ENCODE measurements around the gene SLC7A6.

The SLC7A6 gene

DNA sequence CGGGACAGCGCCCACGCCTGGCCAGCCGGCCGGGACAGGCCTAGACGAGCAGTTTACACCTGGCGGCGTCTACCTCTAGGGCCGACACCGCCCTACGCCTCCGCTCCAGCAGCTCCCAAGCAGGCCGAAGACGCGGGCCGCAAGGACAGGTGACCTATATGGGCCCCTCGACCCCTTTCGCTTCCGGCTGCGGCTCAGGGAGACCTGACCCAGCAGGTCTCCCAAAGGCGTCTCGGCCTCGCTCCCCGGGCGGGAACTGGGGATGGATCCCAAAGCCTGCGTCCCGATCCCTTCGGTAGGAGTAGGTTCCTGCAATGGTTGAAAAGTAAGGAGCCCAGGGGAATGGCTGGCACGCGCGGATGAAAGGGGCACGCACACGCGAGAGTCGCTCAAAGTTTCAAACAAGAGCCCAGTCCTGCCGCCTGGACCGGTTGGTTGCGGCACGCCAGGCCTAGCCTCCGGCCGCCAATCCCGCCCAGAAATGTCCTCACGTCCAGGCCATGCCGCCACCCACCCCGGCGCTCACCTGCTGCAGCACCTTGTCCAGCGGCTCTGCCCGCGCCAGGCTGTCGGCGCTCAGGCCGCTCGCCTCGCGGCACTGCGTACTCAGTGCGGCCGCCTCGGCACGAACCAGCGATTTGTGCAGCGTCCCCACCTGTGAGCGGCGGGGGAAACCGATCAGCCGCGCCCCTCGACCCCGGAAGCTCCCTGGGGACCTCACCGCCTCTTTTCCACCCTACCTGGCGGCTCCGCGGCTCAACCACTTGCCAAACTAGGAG lies 29.0 kb upstream of the SLC7A6 start:
- DNase-seq (ENCODE audit: low read depth in 2 of 2) = no peak

DNA sequence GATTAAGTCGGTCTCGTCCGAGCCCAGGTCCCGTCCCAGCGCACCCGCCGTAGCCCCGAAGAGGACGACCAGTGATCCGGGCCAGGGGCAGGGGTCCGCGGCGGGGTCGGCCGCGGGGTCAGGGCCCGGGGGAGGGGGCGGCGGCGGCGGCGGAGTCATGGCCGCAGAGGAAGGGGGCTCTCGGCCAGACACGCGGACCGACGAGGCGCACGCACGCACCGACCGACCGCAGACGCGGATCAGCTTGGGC lies 28.5 kb upstream of the SLC7A6 start, which contains the start of gene ESRP2:
TSS of gene ESRP2 (minus strand) at position 241 of the 250 bp plus-strand sequence. CDS start at position 159, 82 bp downstream.
- no peak for DNase-seq (ENCODE audit: low read depth in 2 of 2)

DNA sequence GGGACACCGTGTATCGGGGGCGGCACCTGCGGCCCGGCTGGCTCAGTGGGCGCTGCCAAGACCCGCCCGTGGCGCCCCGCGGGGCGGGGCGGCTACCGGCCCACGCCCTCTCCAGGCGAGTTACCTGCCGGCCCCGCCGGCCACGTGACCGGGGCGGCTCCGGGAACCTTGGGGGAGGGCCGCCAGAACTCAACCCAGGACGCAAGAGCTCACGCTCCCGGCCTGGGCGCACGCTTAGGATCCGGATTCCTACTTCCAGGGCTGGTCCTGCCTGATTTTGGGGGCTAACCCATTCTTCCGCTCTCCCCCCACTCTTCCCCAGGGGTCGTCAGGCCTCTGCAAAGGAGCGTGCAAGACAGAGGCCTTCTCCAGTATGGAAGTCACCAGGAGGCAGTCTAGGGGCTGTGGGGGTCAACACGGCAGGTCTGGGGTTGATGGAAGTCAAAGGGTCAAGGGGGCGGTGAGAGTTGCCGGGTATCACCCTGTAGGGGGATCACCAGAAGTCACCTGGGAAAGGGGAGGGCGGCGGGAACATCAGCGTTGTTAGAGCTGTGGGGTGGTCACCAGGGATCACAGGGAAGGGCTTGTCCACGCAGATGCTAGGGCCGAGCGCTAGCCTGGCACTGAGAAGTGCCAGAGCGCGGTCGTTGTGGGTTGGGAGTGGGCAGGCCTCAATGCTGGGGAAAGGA lies 28.0 kb upstream of the SLC7A6 start:
- peak in 1 of 2 donors; percentile 30 for DNase-seq (ENCODE audit: low read depth in 2 of 2)

GRCh38 chr16:68236826-68237242 lies 27.5 kb upstream of the SLC7A6 start:
- DNase-seq (ENCODE audit: low read depth in 2 of 2) = no peak

DNA sequence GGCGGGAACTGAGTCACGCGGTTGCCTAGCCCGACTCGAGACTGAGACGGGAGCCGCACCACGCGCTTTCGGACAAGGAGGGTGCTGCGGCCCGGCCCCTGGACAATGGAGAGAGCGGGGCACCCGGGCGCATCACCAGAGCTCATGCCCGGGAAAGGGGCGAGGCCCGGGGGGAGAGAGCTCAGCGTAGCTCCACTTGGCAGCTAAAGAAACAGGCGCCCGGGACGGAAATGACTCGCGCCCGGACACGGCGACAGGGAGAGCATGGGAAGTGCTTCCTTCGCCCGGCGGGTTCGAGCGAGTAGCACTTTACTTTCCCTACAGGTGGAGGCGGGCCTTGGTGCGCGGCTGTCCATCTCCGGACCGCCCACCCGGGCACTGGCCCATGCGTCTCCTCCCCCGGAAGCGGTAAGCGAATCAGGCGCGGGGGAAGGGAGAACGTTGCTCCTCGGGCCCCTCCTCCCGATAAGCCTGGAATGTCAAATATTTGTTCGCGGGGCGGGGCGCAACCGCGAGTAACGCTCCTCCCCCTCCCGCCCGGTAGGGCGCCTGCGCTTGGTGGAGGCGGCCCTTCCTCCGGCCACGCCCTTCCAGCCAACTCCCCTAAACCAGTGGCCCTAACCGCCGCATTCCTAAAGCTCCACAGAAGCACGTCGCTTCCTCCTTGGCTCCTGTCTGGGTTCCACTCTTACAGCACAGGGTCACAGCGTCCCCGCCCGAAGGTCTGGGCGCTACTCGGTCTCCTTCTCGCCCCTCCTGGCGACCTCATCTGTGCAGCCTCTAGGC lies 26.9 kb upstream of the SLC7A6 start:
- peak; percentile 83 to 87 for DNase-seq (ENCODE audit: low read depth in 2 of 2)

- peak in 1 of 2 donors; percentile 31 for DNase-seq (ENCODE audit: low read depth in 2 of 2)
Observed at GRCh38 chr16:68238029-68238345, 26.3 kb upstream of the SLC7A6 start.

DNA sequence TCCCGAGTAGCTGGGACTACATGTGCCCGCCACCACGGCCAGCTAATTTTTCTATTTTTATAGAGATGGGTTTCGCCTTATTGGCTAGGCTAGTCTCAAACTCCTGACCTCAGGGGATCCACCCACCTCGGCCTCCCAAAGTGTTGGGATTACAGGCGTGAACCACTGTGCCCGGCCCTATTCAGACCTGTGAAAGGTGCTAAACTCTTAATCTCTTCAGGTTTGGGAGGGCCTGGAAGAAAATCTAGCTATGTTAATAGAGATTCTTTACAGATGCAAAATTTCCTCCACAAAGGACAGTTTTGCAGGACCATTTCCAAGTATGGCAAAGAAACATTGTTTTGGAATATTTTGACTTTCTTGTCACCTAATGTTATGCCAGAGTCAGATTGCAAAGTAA lies 22.2 kb upstream of the SLC7A6 start:
- no peak for DNase-seq (ENCODE audit: low read depth in 2 of 2)

DNA sequence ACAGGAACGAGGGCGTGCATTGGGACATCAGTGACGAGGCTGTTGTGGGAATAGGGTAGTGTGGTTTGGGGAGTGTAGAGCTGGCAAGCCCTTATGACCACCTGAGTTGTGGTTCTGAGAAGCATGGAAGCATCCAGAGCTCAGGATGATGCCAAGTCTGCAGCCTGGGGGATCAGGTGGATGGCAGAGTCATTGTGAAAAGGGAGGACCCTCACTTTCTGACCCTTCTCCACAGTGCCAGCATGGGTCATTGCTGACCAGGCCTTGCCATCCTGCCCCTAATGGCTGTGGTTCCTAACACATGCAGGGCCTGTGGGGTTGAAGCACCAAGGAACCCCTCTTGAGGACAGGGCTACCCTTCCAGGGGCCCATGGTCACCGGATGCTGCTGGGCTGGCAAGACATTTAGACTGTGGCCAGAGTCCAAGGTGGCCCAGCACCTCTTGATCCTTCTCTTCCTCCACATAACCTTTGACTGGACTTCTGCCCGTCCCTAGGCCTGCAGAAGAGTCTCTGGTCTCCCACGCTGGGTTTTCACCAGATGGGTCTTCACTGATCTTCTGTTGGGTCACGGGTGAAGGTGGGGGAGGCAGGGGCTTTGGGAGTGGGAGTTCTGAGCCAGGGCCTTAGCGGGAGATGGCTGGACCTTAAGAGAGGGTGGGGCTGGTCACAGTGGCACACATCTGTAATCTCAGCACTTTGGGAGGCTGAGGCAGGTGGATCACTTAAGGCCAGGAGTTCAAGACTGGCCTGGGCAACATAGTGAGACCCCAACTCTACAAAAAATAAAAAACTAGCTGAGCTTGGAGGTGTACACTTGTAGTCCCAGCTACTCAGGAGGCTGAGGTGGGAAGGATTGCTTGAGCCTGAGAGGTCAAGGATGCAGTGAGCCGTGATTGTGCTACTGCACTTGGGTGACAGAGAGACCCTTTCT lies 21.1 kb upstream of the SLC7A6 start:
- no peak for DNase-seq (ENCODE audit: low read depth in 2 of 2)

GRCh38 chr16:68244481-68244902 lies 19.8 kb upstream of the SLC7A6 start:
- DNase-seq (ENCODE audit: low read depth in 2 of 2) = no peak

- peak; percentile 94 to 95 for DNase-seq (ENCODE audit: low read depth in 2 of 2)
Observed at GRCh38 chr16:68244903-68245853, 19.1 kb upstream of the SLC7A6 start, which contains the start of gene PLA2G15. TSS of gene PLA2G15 (plus strand) at chr16:68245373. CDS start at chr16:68245427, 54 bp downstream.

DNA sequence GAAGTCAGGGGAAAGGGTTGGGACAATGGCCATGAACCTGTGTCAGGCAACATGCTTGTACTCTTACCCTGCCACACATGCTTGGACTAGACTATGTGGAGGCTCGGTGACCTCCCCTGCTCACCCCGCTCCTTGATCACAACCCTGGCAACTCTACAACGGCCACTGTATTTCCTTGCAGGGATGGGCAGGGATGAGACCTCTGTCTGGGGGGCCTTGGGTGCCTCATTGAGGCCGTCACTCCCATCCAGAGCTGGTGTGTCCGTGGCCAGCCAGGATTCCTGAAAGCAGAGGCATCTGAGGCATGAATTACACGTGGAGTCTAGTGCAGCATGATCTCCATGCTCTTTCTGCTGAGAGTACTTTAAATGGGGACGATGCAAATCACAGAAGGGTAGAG lies 18.2 kb upstream of the SLC7A6 start:
- DNase-seq (ENCODE audit: low read depth in 2 of 2) = no peak

DNA sequence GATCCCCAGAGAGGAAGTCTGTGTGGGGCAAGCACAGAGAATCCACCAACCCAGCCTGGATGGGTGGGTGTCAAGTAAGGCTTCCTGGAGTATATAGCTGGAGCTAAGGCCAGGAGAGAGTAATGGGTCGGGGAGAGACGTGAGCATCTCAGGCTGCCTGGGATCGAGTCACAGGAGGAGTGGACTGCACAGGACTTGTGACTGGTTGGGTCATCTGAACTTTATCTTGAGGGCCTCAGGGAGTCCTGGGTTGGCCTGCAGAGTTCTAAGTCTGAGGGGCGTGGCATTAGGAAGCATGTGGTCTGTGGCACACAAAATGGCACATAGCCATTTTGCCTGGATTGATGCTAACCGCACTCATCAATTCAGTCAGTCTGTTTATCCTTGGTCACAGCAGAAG lies 17.7 kb upstream of the SLC7A6 start:
- DNase-seq (ENCODE audit: low read depth in 2 of 2) = no peak

GRCh38 chr16:68247400-68247799 lies 16.9 kb upstream of the SLC7A6 start:
- no peak for DNase-seq (ENCODE audit: low read depth in 2 of 2)

- no peak for DNase-seq (ENCODE audit: low read depth in 2 of 2)
Observed at GRCh38 chr16:68247932-68248331, 16.4 kb upstream of the SLC7A6 start.

GRCh38 chr16:68249371-68249770 lies 15.0 kb upstream of the SLC7A6 start:
- no peak for DNase-seq (ENCODE audit: low read depth in 2 of 2)

DNA sequence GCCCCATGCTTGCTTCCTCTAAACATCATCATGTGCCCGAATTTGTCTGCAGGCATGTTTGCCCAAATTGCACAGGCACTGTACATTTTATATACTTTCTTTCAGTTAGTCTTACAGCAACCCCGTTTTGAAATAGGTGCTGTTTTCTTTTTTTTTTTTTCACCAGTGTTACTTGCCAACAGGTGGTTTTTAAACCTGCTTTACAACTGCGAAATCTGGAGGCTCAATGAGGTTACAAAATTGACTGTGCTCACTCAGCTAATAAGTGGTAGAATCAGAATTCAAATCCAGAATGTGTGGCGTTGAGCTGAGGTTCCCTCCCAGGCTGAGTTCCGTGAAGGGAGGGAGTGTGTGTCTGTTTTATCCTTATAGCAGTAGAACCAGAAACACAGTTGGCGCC lies 13.4 kb upstream of the SLC7A6 start:
- DNase-seq (ENCODE audit: low read depth in 2 of 2) = no peak

DNA sequence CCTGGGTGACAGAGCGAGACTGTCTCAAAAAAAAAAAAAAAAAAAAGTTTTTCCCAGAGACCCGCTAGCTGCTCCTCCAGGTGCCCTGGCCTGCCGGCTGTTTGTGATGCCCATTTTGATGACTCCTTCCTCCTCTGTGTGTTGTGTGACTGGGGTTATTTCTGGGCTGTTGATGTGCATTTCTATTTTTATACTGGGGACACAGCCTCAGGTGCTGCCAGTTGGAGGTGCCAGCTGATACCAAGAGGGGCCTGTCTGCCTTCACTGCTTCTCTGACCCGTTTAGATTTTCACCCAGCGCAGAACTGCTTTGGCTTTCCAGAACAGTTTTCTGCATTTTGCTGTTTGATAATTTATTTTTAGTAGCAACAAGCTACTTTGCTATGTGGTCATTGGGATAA lies 12.5 kb upstream of the SLC7A6 start:
- no peak for DNase-seq (ENCODE audit: low read depth in 2 of 2)

- no peak for DNase-seq (ENCODE audit: low read depth in 2 of 2)
Observed at GRCh38 chr16:68252383-68252782, 11.9 kb upstream of the SLC7A6 start.

GRCh38 chr16:68253721-68254120 lies 10.6 kb upstream of the SLC7A6 start:
- no peak for DNase-seq (ENCODE audit: low read depth in 2 of 2)

DNA sequence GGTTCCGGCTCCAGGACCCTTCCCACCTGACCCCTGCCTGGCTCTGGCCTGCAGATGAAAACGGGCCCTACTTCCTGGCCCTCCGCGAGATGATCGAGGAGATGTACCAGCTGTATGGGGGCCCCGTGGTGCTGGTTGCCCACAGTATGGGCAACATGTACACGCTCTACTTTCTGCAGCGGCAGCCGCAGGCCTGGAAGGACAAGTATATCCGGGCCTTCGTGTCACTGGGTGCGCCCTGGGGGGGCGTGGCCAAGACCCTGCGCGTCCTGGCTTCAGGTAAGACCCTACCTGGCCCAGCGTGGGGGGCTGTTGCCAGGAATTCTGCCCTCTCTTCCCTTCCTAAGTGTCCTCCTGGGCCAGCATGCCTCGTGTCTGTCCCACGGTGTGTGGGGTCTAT lies 8.6 kb upstream of the SLC7A6 start:
- DNase-seq (ENCODE audit: low read depth in 2 of 2) = no peak

Measured in stimulated activated CD4-positive, alpha-beta T cell treated with anti-CD3 and anti-CD28 coated beads, Interleukin-15, amount 100 ng/mL, for 48 hours (primary cell).